CD4-positive, alpha-beta T cell treated with Interleukin-6 at 100 ng/mL for 8 hours (primary cell): ENCODE data around the gene RMP24.
"Not testable (repeated sequence)": the region's sequence is repeated elsewhere in the genome, so short reads cannot be mapped to it uniquely, and the experiment has no call there.

Experiments
- DNase-seq: peaks from one replicate; pipeline ENCODE4 v3.0.0-alpha.2; 2020; ENCODE audit warnings: mixed read lengths, low spot score

RMP24 gene

GRCh38 chr18:35968278-35968880 lies 4.1 kb upstream of the RMP24 start:
- no peak for DNase-seq

- DNase-seq, result no peak
Measured at GRCh38 chr18:35969676-35970075, 2.8 kb upstream of the RMP24 start.

- DNase-seq, result no peak
Measured at GRCh38 chr18:35971661-35972196, 750 bp upstream of the RMP24 start.

- no peak for DNase-seq
Measured at GRCh38 chr18:35973650-35974049, 1.2 kb downstream of the RMP24 start.

GRCh38 chr18:35974181-35974580 lies 1.7 kb downstream of the RMP24 start:
- DNase-seq, result no peak

- DNase-seq, result no peak
Measured at GRCh38 chr18:35979112-35979511, 6.6 kb downstream of the RMP24 start.

GRCh38 chr18:35982409-35983114 lies 10.1 kb downstream of the RMP24 start:
- DNase-seq, result no peak

GRCh38 chr18:35983147-35983546 lies 10.7 kb downstream of the RMP24 start:
- no peak for DNase-seq

- no peak for DNase-seq
Measured at GRCh38 chr18:35983818-35984217, 11.3 kb downstream of the RMP24 start.

GRCh38 chr18:35991696-35992095 lies 19.2 kb downstream of the RMP24 start:
- no peak for DNase-seq

GRCh38 chr18:35993013-35993412 lies 20.5 kb downstream of the RMP24 start:
- no peak for DNase-seq

- no peak for DNase-seq
Measured at GRCh38 chr18:35998967-35999366, 26.5 kb downstream of the RMP24 start.

GRCh38 chr18:35999925-36000324 lies 27.4 kb downstream of the RMP24 start:
- DNase-seq, result no peak

GRCh38 chr18:36006997-36007396 lies 34.5 kb downstream of the RMP24 start:
- DNase-seq, result no peak

GRCh38 chr18:36009214-36009613 lies 36.7 kb downstream of the RMP24 start:
- DNase-seq, result no peak

GRCh38 chr18:36012891-36013290 lies 40.4 kb downstream of the RMP24 start:
- no peak for DNase-seq

GRCh38 chr18:36015629-36016028 lies 43.1 kb downstream of the RMP24 start:
- DNase-seq, result no peak

- DNase-seq, result no peak
Measured at GRCh38 chr18:36017232-36017631, 44.8 kb downstream of the RMP24 start.

- no peak for DNase-seq
Measured at GRCh38 chr18:36020174-36020711, 47.8 kb downstream of the RMP24 start.

GRCh38 chr18:36023336-36023735 lies 50.9 kb downstream of the RMP24 start:
- DNase-seq, result no peak

- DNase-seq, result not testable (repeated sequence)
Measured at GRCh38 chr18:36024241-36024640, 51.8 kb downstream of the RMP24 start.

- DNase-seq, result no peak
Measured at GRCh38 chr18:36025025-36025424, 52.5 kb downstream of the RMP24 start.

GRCh38 chr18:36028859-36029258 lies 56.4 kb downstream of the RMP24 start:
- no peak for DNase-seq
